Measurements from ENCODE around the gene SLC4A9. TPM values are rescaled to one million over a fixed set of nuclear protein-coding genes. Genes with fewer than 3 reads are reported as not detected.

The SLC4A9 gene
- total RNA-seq, 6 donors from 2014 or later = 0.15 to 0.23 (median 0.17) TPM; not detected in 3

DNA sequence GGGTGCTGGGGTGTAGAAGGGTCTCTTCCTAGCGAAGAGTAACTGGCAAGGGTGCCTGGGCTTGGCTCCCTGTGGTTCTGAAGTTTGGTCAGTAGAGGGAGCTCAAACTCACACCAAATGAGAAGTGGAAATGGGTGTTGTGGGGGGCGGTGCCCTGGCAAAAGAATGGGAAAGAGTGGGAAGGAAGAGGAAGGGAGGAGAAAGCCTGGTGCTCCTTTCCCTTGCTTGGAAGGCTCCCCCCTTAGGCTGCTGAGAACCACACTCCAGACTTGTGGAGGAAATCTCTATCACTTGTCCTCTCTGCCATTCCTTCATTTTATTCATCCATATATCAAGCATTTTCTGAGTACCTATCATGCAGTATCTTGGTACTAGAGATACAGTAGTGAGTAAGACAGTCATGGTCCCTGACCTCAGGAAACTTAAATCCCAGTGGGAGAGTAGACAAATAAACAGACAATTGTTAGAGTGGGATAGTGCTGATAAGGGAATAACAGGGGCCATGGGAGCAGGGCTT is 13.0 kb downstream of the SLC4A9 start:
- DNase-seq (peak in 1 of 2 donors; percentile 73), ATAC-seq (ENCODE audit: low FRiP score in 2 of 2) (peak; percentile 86 to 92)
- Histone ChIP-seq H3K4me1 (peaks cover 9 to 15% (median 11%) of the 10 kb centered on the region in 4 donors), H3K9me3 (no peaks in the 10 kb centered on the region), H3K27ac (peak overlapping the region in 3 of 4 donors; percentile 4 to 42 (median 22)), H3K36me3 (no peaks in the 10 kb centered on the region), H3K4me3 (no peak overlapping the region), H3K27me3 (no peaks in the 10 kb centered on the region)
- no peak for TF ChIP-seq EP300 (IDR thresholded peaks at IDR 0.05)
- no peak for TF ChIP-seq POLR2A (IDR thresholded peaks at IDR 0.05)
- TF ChIP-seq, protein P1, sequence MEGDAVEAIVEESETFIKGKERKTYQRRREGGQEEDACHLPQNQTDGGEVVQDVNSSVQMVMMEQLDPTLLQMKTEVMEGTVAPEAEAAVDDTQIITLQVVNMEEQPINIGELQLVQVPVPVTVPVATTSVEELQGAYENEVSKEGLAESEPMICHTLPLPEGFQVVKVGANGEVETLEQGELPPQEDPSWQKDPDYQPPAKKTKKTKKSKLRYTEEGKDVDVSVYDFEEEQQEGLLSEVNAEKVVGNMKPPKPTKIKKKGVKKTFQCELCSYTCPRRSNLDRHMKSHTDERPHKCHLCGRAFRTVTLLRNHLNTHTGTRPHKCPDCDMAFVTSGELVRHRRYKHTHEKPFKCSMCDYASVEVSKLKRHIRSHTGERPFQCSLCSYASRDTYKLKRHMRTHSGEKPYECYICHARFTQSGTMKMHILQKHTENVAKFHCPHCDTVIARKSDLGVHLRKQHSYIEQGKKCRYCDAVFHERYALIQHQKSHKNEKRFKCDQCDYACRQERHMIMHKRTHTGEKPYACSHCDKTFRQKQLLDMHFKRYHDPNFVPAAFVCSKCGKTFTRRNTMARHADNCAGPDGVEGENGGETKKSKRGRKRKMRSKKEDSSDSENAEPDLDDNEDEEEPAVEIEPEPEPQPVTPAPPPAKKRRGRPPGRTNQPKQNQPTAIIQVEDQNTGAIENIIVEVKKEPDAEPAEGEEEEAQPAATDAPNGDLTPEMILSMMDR (IDR thresholded peaks at IDR 0.05) = peak; percentile 76 to 82 (median 80)
- WGBS, 2 donors = 6 to 12% methylated on average over 2 of the region's 2 CpGs

DNA sequence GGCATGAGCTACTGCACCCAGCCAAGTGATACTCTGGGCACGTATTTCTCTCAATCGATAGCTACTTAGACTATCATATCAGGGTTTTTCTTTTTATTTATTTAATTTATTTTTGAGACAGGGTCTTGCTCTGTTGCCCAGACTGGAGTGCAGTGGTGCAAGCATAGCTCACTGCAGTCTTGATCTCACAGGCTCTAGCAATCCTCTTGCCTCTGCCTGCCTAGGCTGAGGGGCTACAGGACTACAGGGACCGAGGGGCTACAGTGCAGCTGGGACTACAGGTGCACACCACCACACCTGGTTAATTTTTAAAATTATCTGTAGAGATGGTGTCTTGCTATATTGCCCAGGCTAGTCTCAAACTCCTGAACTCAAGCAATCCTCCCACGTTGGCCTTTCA is 21.4 kb downstream of the SLC4A9 start:
- no peak for DNase-seq
- no peaks in the 10 kb centered on the region for H3K27me3 ChIP-seq
- TF ChIP-seq EP300 (IDR thresholded peaks at IDR 0.05) (no peak), POLR2A (IDR thresholded peaks at IDR 0.05) (no peak), POLR2AphosphoS5 (IDR thresholded peaks at IDR 0.05) (no peak)
- no peaks in the 10 kb centered on the region for H3K36me3 ChIP-seq
- no peak overlapping the region for H3K4me3 ChIP-seq
- no peak for ATAC-seq (ENCODE audit: low FRiP score in 2 of 2)
- 93% methylated on average over 4 of the region's 4 CpGs for WGBS, 2 donors
- no peaks in the 10 kb centered on the region for H3K9me3 ChIP-seq
- H3K4me1 ChIP-seq = no peaks in the 10 kb centered on the region
- no peak overlapping the region for H3K27ac ChIP-seq

DNA sequence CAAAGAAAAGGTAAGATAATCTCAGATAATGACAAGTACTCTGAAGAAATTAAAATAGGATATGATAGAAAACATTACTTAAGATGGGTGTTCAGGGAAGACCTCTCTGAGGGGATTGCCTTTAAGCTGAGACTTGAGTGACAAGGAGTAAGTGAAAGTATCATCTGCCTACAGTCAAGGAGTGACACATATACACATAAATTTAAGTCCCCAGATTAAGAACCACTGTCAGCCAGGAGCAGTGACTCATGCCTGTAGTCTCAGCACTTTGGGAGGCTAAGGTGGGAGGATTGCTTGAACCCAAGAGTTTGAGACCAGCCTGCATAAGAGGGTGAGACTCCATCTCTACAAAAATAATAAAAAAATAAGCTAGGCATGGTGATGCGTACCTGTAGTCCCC is 22.0 kb downstream of the SLC4A9 start:
- TF ChIP-seq, protein P1 (IDR thresholded peaks at IDR 0.05) = no peak
- no peak for TF ChIP-seq POLR2AphosphoS5 (IDR thresholded peaks at IDR 0.05)
- DNase-seq (no peak), ATAC-seq (ENCODE audit: low FRiP score in 2 of 2) (no peak)

DNA sequence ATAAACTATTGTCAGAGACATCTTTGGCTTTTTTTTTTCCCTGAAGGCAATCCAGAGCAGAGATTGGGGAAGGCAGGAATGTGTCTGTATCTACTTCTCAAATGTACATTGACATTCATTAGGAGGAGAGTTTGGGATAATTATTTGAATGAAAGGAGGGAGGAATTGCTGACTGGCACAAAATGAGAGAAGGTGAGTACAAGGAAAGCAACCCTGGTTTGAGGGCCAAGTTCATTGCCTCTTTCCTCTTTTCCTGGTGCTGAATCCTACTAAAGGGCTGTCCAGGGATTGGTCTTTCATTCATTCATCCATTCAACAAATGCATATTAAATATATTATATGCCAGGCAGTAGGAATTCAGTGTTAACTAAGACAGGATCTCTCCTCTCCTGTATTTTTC is 22.9 kb downstream of the SLC4A9 start:
- no peak overlapping the region for H3K4me3 ChIP-seq
- H3K36me3 ChIP-seq = no peaks in the 10 kb centered on the region
- DNase-seq (no peak), ATAC-seq (ENCODE audit: low FRiP score in 2 of 2) (no peak)
- H3K9me3 ChIP-seq = no peaks in the 10 kb centered on the region
- H3K27me3 ChIP-seq = no peaks in the 10 kb centered on the region
- no peaks in the 10 kb centered on the region for H3K4me1 ChIP-seq
- no peak overlapping the region for H3K27ac ChIP-seq
- TF ChIP-seq, protein P1 (IDR thresholded peaks at IDR 0.05) = no peak
- no peak for TF ChIP-seq POLR2AphosphoS5 (IDR thresholded peaks at IDR 0.05)
- TF ChIP-seq EP300 (IDR thresholded peaks at IDR 0.05) = no peak
- no peak for TF ChIP-seq POLR2A (IDR thresholded peaks at IDR 0.05)

More for the DNA sequence above, 22.0 kb downstream of the SLC4A9 start:
- Histone ChIP-seq H3K4me1 (no peaks in the 10 kb centered on the region), H3K36me3 (no peaks in the 10 kb centered on the region), H3K27me3 (no peaks in the 10 kb centered on the region), H3K4me3 (no peak overlapping the region), H3K27ac (no peak overlapping the region), H3K9me3 (no peaks in the 10 kb centered on the region)
- WGBS, 2 donors = 100% methylated on average over 1 of the region's 1 CpG

DNA sequence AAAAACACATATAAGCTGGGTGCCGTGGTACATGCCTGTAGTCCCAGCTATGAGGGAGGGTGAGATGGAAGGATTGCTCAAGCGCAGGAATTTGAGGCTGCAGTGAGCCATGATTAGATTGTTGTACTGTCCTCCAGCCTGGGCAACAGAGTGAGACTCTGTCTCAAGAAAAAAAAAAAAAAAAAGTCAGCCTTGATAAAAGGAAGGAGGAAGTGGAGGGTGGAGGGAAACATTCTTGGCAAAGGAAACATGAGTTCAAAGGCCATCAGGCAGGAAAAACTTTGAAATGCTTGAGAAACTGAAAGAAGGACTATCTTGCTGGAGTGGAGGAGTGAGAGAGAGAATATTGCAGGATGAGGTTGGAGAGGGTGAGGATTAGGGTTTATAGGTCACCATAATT is 23.3 kb downstream of the SLC4A9 start:
- no peak overlapping the region for H3K27ac ChIP-seq
- no peak for ATAC-seq (ENCODE audit: low FRiP score in 2 of 2)

More for the DNA sequence above, 23.3 kb downstream of the SLC4A9 start:
- no peak for DNase-seq
- 81 to 82% methylated on average over 2 of the region's 2 CpGs for WGBS, 2 donors
- no peaks in the 10 kb centered on the region for H3K36me3 ChIP-seq
- no peaks in the 10 kb centered on the region for H3K9me3 ChIP-seq
- TF ChIP-seq POLR2AphosphoS5 (IDR thresholded peaks at IDR 0.05) (no peak), EP300 (IDR thresholded peaks at IDR 0.05) (no peak), POLR2A (IDR thresholded peaks at IDR 0.05) (no peak)
- TF ChIP-seq, protein P1 (IDR thresholded peaks at IDR 0.05) = no peak
- H3K27me3 ChIP-seq = no peaks in the 10 kb centered on the region
- H3K4me3 ChIP-seq = no peak overlapping the region
- no peaks in the 10 kb centered on the region for H3K4me1 ChIP-seq
